ENCODE results near the gene DTWD2.
A peak's percentile ranks its signal among the peaks of the same experiment; 100 is the strongest.
"Not testable (repeated sequence)": the region's sequence is repeated elsewhere in the genome, so short reads cannot be mapped to it uniquely, and the experiment has no call there.

Gene DTWD2, protein sequence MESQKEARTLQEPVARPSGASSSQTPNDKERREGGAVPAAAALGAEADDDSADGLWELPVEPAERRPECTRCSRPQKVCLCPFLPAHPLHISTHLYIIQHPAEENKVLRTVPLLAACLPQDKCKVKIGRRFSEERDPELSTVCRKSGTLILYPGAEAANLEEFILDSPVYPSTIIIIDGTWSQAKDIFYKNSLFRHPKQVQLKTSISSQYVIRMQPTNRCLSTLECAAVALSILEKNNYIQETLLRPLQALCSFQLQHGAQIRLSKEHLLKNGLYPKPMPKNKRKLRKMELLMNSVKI

DNA sequence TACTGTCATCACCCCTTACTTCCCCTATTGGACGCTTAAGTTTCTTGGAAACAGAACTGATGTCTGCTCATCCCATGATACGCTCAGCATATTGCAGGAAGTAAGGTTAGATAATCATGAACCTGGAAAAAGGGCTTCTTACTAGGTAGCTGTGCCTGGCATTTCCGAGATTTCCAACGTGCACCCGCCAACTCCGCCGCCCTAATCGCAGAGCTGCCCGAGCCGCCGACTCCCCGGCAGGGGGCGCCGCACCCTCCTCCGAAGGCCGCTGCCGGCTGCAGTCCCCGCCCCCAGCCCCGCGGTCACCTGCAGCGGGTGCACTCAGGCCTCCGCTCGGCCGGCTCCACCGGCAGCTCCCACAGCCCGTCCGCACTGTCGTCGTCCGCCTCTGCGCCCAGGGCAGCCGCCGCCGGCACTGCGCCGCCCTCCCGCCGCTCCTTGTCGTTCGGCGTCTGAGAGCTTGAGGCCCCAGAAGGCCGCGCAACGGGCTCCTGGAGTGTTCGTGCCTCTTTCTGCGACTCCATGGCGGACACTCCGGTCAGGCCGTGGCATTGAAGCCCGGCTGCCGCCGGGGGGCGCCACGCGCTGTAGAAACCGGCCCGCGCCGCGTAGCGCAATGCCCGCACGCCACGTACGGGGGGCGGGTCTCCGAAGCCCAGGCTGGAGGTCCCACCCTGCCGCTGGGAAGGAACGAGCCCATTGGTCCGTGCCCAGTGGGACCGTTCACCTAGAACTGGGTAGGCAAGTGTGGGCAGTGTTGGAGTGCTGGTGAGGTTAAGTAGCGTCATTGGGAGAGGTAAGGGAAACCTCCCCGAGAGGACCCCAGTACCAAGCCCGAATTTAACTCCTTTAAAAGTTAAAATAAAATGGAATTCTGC is at the start of gene DTWD2:
DTWD2 (minus strand) TSS at position 560 of the 878 bp plus-strand sequence; CDS start at position 524, 36 bp downstream.
- peak; percentile 70 for DNase-seq

DNA sequence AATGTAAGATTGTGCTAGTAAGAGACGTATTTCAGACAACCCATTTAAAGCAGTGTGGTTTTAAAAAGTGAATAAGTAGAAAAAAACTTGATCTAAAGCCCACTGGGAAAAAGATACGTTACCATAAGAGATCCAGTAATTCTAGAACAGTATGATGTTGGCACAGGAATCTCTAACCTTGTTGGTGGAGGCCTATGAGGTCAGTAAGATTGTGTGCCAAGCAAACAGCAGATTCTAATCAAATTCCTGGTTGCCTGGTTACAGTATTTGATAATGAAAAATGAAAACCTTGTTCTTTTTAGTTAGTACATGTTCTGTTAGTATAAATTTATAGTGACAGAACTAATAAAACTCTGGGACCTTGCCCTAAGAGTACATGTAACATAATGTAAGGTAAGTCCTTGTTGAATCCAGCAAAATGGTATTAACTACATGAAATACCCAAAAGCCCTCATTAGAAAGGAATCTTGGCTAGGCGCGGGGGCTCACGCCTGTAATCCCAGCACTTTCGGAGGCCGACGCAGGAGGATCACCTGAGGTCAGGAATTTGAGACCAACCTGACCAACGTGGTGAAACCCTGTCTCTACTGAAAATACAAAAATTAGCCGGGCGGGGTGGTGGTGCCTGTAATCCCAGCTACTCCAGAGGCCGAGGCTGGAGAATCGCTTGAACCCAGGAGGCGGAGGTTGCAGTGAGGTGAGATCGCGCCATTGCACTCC is 49.3 kb upstream of the DTWD2 start:
- no peak for DNase-seq

DNA sequence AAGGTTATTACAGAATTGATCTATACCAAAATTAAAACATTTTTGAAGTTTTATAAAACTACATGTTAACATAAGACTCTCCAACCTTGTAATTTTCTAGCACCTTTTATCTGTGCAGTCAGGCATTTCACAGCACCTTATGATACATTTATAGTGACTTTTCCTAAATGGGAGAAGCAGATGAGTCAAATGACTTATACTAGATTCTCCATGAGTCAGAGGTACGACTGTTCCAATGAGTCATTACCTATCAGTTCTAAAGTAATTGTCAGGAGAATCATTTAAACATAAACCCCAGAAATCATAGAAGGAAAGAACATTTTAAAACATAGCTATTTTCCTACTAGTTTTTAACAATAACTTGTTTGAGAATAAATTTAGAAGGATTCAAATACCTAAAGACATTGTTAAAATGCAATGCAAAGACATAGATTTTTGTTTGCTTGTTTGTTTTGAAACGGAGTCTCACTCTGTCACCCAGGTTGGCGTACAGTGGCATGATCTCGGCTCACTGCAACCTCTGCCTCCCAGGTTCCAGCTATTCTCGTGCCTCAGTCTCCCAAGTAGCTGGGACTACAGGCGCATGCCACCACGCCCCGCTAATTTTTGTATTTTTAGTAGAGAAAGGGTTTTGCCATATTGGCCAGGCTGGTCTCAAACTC is 47.9 kb upstream of the DTWD2 start:
- no peak for DNase-seq

DNA sequence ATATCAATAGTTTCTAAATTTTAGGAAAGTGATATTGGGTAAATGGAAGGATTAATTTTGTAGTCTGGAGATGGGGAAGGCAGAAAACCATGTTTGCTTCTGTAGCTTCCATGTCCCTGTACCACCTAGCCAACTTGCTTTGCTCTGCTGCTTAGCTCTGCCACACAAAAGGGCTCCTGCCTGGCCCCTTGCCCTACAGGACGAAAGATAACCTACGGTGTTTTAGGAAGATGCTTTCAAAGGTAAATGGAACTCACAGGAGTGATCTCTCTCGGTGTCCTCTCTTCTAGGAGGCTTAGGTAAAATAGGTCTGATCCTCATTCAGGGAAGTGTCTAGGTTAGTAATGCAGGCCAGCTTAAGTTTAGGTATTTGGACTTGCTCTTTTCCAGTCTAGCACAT is 44.8 kb upstream of the DTWD2 start:
- DNase-seq, result no peak

DNA sequence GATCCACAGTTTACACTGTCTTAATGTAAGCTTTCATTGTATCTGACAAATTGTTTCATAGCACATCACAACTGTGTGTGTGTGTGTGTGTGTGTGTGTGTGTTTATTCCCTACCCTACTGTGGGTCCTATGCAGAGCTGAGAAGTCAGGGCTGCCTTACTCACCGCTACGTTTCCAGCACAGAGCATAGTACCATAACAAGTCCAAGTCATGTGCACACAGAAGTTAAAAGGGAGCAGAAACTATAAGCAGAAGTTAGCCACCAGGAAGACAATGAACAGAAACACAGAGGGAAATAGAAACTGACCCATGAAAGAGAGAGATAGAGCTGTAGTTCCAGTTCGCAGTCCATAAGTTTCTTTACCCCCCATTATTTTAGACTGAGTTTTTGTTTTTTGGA is 44.3 kb upstream of the DTWD2 start:
- no peak for DNase-seq

DNA sequence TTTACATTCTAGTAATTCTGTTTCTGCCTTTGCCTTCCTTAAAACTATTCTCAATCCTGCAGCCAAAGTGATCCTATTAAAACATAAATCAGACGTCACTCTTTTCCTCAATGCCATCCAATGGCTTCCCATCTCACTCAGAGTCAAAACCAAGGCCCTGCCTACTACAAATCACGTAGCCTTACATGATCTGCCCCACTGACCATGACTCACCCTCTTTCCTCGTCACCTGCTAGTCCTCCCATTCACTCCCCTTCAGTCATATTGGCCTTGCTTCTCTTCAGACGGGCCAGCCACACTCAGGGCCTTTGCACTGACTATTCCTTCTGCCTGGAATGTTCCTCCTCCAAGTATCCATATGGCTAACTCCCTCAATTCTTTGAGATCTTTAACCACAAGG is 43.6 kb upstream of the DTWD2 start:
- DNase-seq, result no peak

DNA sequence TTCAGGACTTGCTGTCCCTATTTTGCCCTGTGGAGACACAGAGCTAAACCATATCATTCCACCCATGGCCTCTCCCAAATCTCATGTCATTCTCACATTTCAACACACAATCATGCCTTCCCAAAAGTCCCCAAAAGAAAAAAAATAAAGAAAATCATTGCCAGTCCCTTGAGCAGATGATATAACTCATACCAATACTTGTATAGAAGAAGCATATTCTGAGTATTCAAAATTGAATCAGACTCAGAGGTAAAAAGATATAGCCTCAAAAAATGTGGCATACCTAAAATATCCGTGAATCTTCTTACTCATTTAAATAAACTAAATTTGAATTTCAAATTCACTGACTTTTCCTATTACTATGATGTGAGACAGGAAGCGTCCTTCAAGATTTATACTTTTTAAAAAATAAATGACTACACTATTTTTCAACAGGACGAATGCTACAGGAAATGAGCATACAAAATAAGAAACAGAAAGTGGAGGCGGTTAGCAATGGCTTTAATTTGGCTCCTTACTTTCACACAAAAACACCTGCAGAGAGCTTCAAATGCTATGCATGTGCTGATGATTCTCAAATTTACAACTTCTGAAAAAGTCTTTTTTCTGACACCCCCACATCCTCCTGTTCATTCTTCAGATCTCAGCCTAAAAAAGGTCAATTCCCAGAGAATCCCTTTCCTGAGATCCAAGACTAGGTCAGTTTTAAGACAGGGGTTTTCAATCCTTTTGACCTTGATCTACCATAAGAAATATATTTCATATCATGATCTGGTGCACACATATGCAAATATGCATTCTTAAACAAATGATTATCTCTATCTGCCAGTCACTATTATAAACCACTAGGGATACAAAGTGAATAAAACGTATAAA is 42.9 kb upstream of the DTWD2 start:
- DNase-seq, result no peak

DNA sequence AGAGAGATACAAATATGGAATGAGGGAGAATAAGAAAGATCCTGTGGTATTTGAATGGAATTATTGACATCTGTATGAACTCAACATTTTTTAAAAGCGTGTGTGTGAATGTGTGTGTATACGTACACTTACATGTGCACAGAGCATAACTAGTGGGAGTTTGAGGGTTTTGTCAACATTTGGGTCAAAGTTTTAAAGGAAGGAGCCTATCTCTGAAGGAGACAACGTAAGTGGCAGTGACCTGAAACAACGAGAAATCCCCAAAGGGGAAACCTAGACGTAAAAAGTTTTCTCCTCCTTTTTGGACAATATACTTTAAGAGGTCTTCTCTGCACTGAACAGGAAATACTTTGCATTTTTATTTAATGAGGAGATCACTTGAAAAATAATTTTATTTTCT is 40.2 kb upstream of the DTWD2 start:
- no peak for DNase-seq

DNA sequence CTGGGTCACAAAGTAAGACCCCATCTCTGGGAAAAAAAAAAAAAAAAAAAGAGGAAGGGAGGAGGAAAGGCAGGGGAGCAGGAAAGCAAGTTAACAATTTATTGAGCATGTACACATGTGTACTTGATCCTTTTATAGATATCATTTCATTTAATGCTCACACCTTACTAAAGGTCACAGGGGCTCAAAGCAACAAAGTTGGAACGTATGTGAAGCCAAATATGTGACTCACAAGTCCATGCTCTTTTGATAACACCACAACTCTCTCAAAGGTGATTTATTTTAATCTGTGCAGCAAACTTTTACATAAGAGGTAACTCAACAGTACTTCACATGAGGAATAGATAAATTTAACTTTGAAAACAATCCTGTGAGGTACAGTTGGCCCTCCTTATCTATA is 34.4 kb upstream of the DTWD2 start:
- no peak for DNase-seq

DNA sequence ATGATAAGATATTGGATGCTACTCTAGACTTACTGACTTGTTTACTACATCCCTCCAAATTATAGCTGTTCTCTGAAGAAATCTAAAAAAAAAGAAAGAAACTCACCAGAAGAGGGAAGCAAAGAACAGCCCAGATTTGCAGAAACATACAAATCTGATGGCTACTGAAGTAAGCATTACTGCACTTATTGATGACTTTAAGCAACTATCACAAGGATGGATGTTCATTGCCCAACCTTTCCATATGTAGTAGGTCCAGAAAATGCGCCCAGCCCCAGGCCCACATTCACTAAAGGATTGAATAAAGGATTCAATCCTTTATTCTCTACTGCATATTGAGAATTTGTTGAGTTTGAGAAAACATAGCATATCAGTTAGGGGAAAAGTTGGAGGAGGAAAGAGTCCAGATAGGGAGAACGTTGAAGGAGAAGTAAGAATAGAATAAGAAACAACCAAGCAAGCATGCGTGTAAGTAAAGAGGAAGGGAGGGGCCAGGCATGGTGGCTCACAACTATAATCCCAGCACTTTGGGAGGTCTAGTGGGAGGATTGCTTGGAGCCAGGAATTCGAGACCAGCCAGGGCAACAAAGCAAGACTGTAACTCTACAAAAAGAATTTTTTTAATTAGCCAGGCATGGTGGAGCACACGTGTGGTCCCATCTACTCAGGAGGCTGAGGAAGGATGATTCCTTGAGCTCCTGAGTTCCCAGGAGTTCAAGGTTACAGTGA is 33.8 kb upstream of the DTWD2 start:
- no peak for DNase-seq

DNA sequence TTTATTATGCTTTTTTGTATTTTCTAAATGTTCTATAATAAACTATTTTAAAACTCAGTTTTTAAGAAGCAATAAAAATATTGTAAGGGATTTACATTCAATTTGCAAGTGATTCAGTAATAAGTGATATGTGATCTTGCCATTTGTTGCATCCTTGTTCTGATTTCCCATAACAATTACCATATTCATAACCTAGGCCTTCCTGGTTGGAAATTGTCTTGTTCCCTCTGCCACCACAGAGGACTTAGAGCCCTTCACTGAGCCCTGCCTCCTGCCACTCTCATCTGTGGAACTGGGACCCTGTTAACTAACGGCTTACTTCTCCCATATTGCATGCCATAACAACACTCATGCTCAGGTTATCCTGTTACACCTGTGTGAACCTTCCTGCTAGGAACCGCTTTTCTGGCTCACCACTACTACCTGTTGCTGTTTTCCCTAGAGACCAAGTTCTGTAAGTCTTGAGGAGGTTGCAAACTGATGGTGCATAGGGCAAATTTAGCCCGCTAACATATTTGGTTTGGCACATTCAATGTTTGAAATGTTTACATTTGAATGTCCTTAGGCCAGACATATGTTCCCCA is 32.9 kb upstream of the DTWD2 start:
- no peak for DNase-seq

DNA sequence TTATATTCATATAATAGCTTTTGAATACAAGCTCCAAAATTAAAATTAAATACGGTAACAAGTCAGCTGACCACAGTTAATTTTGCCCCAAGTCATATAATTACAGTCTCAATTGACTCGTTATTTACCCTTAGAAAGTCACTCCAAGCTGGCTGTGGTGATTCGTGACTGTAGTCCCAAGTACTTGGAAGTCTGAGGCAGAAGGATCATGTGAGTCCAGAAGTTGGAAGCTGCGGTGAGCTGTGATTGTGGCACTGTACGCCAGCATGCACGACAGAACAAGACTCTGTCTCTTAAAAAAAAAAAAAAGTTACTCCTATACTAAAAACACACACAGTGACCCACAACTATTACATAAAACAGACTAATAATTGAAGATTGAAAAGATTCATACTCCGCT is 31.6 kb upstream of the DTWD2 start:
- no peak for DNase-seq

DNA sequence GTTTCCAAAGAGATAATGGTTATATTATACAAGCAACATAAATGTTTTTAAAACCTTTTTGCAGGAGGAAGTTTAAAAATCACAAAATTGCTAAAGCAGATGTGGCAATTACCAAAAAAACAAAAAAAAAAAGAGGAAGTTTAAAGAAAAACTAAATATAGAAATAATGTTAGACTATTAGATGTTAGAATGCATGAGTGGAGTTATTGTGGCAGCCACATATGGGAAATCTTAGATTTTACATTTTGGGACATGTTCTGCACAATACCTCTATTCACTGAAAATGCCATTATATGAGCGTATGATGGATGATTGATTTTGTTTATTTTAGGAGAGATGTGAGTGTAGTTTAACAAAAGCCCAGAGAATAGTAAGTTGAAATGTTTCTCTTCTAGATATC is 31.2 kb upstream of the DTWD2 start:
- no peak for DNase-seq

DNA sequence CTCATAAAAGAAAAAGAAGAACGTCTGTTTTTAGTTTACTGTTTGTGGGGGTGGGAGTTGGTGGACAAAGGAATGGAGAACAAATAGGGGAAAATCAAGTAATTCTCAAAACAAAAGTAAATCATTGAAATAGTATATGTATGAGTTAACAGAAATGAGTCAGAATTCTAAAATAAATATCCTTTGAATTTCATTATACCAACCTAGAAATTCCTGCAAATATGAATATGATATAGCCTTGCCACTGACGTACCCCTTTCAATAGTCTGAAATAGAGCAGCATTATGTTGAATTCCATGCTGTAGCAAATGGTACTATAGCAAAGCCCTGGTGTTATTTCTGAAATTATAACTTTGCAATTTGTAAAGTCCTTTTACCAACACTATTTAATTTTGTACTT is 29.6 kb upstream of the DTWD2 start:
- no peak for DNase-seq

DNA sequence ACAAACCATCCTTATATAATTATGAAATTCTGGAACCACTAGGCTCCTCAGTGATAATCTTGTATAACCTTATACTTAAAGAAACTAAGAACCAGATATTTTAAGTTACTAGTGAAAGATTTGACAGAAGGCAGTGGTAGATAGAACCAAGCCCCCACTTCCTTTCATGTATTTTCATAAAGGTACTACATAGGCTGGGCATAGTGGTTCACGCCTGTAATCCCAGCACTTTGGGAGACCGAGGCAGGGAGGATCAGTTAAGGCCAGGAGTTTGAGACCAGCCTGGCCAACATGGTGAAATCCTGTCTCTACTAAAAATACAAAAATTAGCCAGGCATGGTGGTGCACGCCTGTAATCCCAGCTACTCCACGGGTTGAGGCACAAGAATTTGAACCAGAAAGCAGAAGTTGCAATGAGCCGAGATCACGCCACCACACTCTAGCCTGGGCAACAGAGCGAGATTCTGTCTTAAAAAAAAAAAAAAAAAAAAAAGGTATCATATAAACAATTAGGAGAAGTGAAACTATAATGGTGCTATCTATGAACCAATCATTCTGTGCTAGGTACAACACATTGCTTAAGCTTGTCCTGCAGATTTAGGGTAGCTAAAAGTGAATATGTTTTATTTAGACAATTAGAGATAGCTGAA is 27.9 kb upstream of the DTWD2 start:
- DNase-seq, result no peak

DNA sequence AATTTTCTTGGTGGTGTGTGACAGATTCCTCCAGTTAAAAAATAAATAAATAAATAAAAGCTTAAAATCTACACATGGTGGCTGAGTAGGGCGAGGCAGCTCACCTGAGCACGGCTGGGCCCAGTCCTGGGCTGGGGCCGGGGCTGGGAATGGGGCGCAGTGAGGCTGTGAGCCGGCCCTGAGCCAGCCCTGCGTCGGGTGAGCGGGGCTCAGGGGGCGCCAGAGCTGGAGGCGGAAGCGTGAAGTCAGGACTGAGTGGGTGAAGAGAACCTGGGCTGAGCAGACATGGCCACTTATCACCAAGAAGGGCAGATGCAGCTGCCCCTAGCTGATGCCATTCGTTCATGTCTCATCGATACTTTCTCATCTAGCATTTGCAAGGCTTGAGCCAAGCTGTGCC is 22.8 kb upstream of the DTWD2 start:
- DNase-seq, result no peak

DNA sequence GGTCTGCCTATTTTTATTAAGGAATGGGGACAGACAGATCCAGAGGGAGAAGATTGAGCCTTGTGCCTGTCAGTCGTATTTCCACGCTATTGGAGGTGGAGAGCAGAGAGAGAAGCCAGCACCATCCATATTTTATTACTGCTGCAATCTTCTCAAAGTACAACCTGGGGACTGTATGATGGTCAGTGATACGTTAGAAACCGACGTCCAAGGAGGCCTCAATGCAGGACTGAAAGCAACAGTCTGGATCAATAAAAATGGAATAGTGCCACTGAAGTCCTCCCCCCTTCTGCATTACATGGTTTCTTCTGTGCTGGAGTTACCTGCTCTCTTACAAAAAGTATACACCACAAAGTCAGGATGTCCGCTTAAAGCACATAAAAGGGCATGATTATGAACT is 21.9 kb upstream of the DTWD2 start:
- no peak for DNase-seq

DNA sequence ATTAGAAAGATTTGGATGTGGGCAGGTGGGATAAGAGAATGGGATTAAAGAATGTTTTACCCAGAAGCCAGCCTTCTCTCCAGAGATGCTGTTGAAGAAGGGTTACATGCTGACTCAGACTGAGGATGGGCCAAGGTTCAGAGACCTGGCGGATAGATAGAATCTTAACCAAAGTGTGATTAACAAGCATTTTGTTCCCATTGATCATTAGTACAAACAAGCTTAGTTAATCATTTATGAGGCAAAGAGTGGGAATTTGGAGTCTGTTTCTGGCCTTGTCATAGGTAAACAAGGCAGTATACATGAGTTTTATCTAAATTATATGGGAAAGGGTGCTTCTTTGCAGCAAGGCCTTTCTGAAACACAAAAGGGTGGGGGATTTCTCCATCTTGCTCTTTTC is 20.8 kb upstream of the DTWD2 start:
- DNase-seq, result no peak

DNA sequence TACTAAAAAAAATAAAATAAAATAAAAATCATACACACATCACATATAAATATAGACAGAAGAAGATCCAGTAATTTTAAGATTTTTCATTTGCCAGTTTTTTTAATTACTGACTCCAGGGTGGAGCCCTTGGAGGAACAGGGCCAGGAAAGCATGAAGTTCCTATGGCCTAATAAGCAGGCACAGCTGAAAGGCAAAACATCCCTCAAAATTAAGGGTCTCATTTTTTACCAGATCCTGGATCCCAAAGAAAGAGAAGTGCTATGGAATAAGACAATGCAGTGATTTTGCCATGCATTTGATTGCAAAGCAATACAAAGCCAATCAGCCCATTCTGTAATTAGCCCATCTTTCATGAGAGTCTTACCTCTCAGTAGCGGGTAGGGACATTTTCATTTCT is 11.3 kb upstream of the DTWD2 start:
- DNase-seq, result no peak

DNA sequence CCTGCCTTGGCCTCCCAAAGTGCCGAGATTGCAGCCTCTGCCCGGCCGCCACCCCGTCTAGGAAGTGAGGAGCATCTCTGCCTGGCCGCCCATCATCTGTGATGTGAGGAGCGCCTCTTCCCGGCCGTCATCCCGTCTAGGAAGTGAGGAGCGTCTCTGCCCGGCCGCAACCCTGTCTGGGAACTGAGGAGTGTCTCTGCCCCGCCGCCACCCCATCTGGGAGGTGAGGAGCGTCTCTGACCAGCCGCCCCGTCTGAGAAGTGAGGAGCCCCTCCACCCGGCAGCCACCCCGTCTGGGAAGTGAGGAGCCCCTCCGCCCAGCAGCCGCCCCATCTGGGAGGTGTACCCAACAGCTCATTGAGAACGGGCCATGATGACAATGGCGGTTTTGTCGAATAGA is 10.5 kb upstream of the DTWD2 start:
- not testable (repeated sequence) for DNase-seq

DNA sequence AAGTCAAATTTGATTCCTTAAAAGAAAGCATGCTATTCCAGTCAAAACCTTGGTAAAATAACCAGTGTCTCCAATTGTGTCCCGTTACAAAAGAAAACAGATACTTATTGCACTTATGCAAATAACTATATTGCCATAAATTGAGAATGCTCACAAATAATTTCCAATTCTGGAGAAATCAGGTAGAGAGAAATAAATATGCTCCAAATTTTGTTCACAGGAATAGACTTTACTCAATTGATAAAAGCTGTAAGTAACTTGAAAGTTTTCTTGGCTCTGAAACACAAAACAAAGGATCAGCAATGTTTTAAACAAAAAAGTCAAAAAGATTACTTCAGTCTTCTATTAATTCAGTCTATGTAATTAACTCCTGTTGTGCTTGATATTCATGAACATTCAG is 7.8 kb upstream of the DTWD2 start:
- no peak for DNase-seq

Measured in KG1 (cell line).